NT2/D1 (cell line): Measurements from ENCODE around the gene PIP5KL1.

Experiments used
- SUZ12 ChIP-seq: IDR thresholded peaks from 2 replicates; pipeline ENCODE4 v1.6.1; 2011; ENCODE audit not compliant: insufficient read length, insufficient read depth; ENCODE audit errors: extremely low read depth
- ZNF274 ChIP-seq: IDR thresholded peaks from 2 replicates; pipeline ENCODE4 v1.6.1; 2011; ENCODE audit warnings: mild to moderate bottlenecking, low read depth, low read length

- TF ChIP-seq SUZ12 (no peak), ZNF274 (no peak)
Measured at GRCh38 chr9:127896395-127897192, 34.0 kb downstream of the PIP5KL1 start.
